Thyroid gland (tissue), 4 donors: ENCODE results near the gene FYN.

ENCODE experiments used
- CTCF ChIP-seq, 6 experiments: fragments of 200-600 bp in 3 of 6; fragments of 450-650 bp in 3 of 6; sonication (generic) in 3 of 6; IDR thresholded peaks; one replicate each; pipeline ENCODE4 v1.5.1; 2016 to 2019; ENCODE audit warnings: antibody characterized with exemption in 6 of 6, mild to moderate bottlenecking in 2 of 6, inconsistent platforms in 1 of 6, moderate library complexity in 1 of 6
- POLR2A ChIP-seq, 2 donors: fragments of 450-650 bp; IDR thresholded peaks; one replicate each; pipeline ENCODE4 v1.6.1; 2017; ENCODE audit warnings: antibody characterized with exemption in 2 of 2, mild to moderate bottlenecking in 2 of 2, moderate library complexity in 1 of 2

- TF ChIP-seq CTCF (IDR thresholded peaks at IDR 0.05) (no peak), POLR2A (IDR thresholded peaks at IDR 0.05) (no peak)
Measured at GRCh38 chr6:111834356-111834755, 38.9 kb downstream of the FYN start.
